HL-60 (cell line): ENCODE measurements around the gene RAX2.

Experiments
- DNase-seq, 2 experiments: peaks; one replicate each; pipeline ENCODE4 v3.0.0-alpha.2; 2010 to 2020; ENCODE audit warnings: low read depth in 1 of 2, low spot score in 1 of 2
- H3K27ac ChIP-seq: fragments of 250-450 bp; sonication (Bioruptor Pico); replicated peaks from 2 replicates; pipeline ENCODE4 v1.5.1; 2020; ENCODE audit warnings: mild to moderate bottlenecking, moderate library complexity
- H3K27me3 ChIP-seq: fragments of 250-450 bp; sonication (Bioruptor Pico); 2 replicates; pipeline ENCODE4 v1.5.1; 2021; ENCODE audit warnings: mild to moderate bottlenecking, moderate library complexity; ENCODE audit not compliant: insufficient read depth, poor library complexity, severe bottlenecking
- H3K4me3 ChIP-seq: replicated peaks from 2 replicates; pipeline ENCODE4 v1.5.1; 2011; ENCODE audit warnings: mild to moderate bottlenecking, control low read depth, low read length; ENCODE audit not compliant: insufficient read depth
- GABPA ChIP-seq: IDR thresholded peaks from 2 replicates; pipeline ENCODE4 v1.6.1; 2012; ENCODE audit warnings: low read depth
- POLR2AphosphoS5 ChIP-seq: IDR thresholded peaks from 2 replicates; pipeline ENCODE4 v1.6.1; 2012; ENCODE audit warnings: low read depth
- SPI1 ChIP-seq: IDR thresholded peaks from 2 replicates; pipeline ENCODE4 v1.6.1; 2012; ENCODE audit warnings: low read depth, mild to moderate bottlenecking, borderline replicate concordance
- TF ChIP-seq, protein P1 (sequence below): IDR thresholded peaks from one replicate; pipeline ENCODE4 v1.5.1; 2011; ENCODE audit warnings: low read length, control low read depth, inconsistent platforms; ENCODE audit not compliant: insufficient read depth
- TF ChIP-seq, protein P2 (sequence below): IDR thresholded peaks from 2 replicates; pipeline ENCODE4 v1.6.1; 2012; ENCODE audit warnings: low read depth; ENCODE audit not compliant: insufficient replicate concordance

The RAX2 gene

DNA sequence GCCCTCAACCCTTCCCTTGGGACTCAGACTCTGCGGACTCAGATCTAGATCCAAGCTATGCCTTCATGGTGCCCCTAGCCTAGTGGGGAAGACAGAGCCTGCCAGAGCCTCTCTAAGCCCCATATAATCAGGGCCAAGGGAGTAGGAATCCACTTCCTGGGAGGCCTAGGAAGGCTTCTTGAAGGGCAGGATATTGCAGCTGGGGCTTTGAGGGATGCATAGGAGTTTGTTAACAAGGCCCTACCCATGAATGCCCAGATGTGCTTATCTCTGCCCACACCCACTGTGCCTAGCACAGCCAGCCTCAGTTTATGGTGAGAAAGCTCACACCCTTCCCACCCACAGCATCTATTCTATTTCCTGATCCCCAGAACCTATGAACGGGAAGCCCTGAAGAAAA, 21.8 kb downstream of the RAX2 start:
- Histone ChIP-seq H3K4me3 (no peak overlapping the region), H3K27me3 (no peaks in the 10 kb centered on the region), H3K27ac (no peak overlapping the region)
- DNase-seq, result no peak
- TF ChIP-seq, protein P1, sequence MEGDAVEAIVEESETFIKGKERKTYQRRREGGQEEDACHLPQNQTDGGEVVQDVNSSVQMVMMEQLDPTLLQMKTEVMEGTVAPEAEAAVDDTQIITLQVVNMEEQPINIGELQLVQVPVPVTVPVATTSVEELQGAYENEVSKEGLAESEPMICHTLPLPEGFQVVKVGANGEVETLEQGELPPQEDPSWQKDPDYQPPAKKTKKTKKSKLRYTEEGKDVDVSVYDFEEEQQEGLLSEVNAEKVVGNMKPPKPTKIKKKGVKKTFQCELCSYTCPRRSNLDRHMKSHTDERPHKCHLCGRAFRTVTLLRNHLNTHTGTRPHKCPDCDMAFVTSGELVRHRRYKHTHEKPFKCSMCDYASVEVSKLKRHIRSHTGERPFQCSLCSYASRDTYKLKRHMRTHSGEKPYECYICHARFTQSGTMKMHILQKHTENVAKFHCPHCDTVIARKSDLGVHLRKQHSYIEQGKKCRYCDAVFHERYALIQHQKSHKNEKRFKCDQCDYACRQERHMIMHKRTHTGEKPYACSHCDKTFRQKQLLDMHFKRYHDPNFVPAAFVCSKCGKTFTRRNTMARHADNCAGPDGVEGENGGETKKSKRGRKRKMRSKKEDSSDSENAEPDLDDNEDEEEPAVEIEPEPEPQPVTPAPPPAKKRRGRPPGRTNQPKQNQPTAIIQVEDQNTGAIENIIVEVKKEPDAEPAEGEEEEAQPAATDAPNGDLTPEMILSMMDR, result no peak
- no peak for TF ChIP-seq POLR2AphosphoS5

DNA sequence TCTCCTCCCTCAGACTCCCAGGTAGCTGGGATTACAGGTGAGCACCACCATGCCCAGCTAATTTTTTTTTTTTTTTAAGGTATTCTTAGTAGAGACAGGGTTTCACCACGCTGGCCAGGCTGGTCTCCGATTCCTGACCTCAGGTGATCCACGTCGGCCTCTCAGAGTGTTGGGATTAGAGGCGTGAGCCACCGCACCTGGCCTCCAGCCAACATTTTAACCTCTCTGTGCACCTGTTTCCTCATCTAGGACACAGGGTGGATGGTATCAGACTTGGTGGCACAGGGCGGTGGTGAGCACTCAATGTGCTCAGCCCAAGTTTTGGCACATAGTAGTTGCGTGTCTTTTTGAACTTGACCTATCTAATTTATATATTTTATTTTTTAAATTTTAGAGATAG, 23.1 kb downstream of the RAX2 start:
- no peak for DNase-seq
- no peak overlapping the region for H3K27ac ChIP-seq
- TF ChIP-seq, protein P1, result no peak
- TF ChIP-seq, protein P2, sequence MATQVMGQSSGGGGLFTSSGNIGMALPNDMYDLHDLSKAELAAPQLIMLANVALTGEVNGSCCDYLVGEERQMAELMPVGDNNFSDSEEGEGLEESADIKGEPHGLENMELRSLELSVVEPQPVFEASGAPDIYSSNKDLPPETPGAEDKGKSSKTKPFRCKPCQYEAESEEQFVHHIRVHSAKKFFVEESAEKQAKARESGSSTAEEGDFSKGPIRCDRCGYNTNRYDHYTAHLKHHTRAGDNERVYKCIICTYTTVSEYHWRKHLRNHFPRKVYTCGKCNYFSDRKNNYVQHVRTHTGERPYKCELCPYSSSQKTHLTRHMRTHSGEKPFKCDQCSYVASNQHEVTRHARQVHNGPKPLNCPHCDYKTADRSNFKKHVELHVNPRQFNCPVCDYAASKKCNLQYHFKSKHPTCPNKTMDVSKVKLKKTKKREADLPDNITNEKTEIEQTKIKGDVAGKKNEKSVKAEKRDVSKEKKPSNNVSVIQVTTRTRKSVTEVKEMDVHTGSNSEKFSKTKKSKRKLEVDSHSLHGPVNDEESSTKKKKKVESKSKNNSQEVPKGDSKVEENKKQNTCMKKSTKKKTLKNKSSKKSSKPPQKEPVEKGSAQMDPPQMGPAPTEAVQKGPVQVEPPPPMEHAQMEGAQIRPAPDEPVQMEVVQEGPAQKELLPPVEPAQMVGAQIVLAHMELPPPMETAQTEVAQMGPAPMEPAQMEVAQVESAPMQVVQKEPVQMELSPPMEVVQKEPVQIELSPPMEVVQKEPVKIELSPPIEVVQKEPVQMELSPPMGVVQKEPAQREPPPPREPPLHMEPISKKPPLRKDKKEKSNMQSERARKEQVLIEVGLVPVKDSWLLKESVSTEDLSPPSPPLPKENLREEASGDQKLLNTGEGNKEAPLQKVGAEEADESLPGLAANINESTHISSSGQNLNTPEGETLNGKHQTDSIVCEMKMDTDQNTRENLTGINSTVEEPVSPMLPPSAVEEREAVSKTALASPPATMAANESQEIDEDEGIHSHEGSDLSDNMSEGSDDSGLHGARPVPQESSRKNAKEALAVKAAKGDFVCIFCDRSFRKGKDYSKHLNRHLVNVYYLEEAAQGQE, result no peak
- no peak for TF ChIP-seq SPI1
- no peak for TF ChIP-seq GABPA
- TF ChIP-seq POLR2AphosphoS5, result no peak
- no peak overlapping the region for H3K4me3 ChIP-seq
- no peaks in the 10 kb centered on the region for H3K27me3 ChIP-seq

DNA sequence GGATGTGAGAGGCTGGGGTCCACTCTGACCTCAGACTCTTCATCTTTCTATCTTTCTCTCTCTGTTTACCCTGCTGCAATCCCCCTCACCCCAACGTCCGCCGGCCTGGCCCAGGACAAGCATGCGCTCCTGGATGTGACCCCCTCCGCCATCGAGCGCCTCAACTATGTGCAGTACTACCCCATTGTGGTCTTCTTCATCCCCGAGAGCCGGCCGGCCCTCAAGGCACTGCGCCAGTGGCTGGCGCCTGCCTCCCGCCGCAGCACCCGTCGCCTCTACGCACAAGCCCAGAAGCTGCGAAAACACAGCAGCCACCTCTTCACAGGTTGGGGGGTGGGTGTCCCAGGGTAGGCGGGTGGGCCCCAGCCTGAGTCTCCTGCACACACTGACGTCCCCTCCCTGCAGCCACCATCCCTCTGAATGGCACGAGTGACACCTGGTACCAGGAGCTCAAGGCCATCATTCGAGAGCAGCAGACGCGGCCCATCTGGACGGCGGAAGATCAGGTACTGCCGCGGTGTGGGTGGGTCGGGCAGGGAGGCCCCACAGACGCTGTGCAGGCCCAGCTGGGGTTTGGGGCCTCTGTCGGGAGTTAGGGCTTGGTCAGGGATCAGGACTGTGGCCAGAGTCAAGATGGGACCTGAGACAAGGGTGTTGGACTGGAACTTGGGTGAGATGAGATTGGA, 25.5 kb downstream of the RAX2 start:
- H3K4me3 ChIP-seq, result no peak overlapping the region
- no peaks in the 10 kb centered on the region for H3K27me3 ChIP-seq
- no peak for TF ChIP-seq SPI1
- TF ChIP-seq, protein P1, result no peak
- TF ChIP-seq, protein P2, result no peak
- no peak for TF ChIP-seq POLR2AphosphoS5
- TF ChIP-seq GABPA, result no peak
- H3K27ac ChIP-seq, result no peak overlapping the region
- no peak for DNase-seq

DNA sequence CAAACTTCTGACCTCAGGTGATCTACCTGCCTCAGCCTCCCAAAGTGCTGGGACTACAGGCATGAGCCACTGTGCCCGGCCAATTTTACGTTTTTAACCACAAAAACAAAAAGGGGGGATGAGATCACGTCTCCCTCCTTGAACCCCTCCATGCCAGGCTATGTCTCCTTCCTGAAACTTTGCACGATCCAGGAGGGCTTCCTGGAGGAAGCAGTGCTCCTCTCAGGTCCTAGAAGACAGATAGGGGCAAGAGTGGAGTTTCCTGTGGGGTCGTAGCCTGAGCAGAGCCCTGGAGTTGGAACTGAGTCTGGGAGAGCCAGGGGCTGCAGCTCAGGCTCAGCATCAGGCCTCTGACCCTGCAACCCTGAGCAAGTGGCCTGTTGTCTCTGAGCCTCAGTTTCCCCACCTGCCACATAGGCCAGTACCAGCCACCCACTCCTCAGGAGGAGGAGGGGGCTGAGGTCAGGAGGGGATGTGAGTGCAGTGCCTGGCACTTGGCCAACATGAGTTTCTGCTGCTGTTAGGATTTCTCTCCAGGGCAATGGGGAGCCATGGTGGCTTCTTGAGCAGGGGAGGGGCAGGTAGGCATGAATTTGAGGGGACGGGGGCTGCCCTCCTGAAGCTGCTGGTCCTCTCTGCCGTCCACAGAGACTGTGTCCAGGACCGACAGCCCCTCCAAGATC, 26.5 kb downstream of the RAX2 start:
- no peaks in the 10 kb centered on the region for H3K27me3 ChIP-seq
- H3K27ac ChIP-seq, result no peak overlapping the region
- DNase-seq, result no peak
- TF ChIP-seq, protein P2, result no peak
- TF ChIP-seq GABPA (no peak), SPI1 (no peak), POLR2AphosphoS5 (no peak)
- TF ChIP-seq, protein P1, result no peak
- H3K4me3 ChIP-seq, result no peak overlapping the region
